Activated T-helper 1 cell treated with Interleukin-2 at 50 U/mL for 16 hours (primary cell): ENCODE data around the gene RETREG3.
A peak's percentile ranks its signal among the peaks of the same experiment; 100 is the strongest.
"Not testable (repeated sequence)": the region's sequence is repeated elsewhere in the genome, so short reads cannot be mapped to it uniquely, and the experiment has no call there.

Source experiments
- DNase-seq: peaks from one replicate; pipeline ENCODE4 v3.0.0-alpha.2; 2020; ENCODE audit warnings: low read depth

Gene RETREG3

GRCh38 chr17:42609182-42609813 is at the start of gene RETREG3, which contains the start of gene TUBG1:
RETREG3 (minus strand) TSS chr17:42609374; CDS start chr17:42609324, 50 bp downstream.
TUBG1 (plus strand) TSS chr17:42609683; CDS start chr17:42609738, 55 bp downstream.
- DNase-seq: peak; percentile 100

GRCh38 chr17:42657824-42658588 is 48.8 kb upstream of the RETREG3 start:
- no peak for DNase-seq

GRCh38 chr17:42655528-42655927 is 46.4 kb upstream of the RETREG3 start:
- DNase-seq: no peak

GRCh38 chr17:42653179-42654124 is 44.3 kb upstream of the RETREG3 start:
- DNase-seq: no peak

- DNase-seq: no peak
Measured at GRCh38 chr17:42651392-42651791, 42.2 kb upstream of the RETREG3 start.

GRCh38 chr17:42647778-42648177 is 38.6 kb upstream of the RETREG3 start:
- DNase-seq: no peak

GRCh38 chr17:42642336-42642735 is 33.2 kb upstream of the RETREG3 start:
- DNase-seq: no peak

GRCh38 chr17:42640121-42640520 is 30.9 kb upstream of the RETREG3 start:
- no peak for DNase-seq

GRCh38 chr17:42639525-42640113 is 30.4 kb upstream of the RETREG3 start:
- no peak for DNase-seq

- DNase-seq: no peak
Measured at GRCh38 chr17:42632949-42633444, 23.8 kb upstream of the RETREG3 start.

- no peak for DNase-seq
Measured at GRCh38 chr17:42629411-42630009, 20.3 kb upstream of the RETREG3 start.

GRCh38 chr17:42627032-42627764 is 18.0 kb upstream of the RETREG3 start:
- not testable (repeated sequence) for DNase-seq

- DNase-seq: no peak
Measured at GRCh38 chr17:42623732-42624596, 14.8 kb upstream of the RETREG3 start.

GRCh38 chr17:42623271-42623670 is 14.1 kb upstream of the RETREG3 start:
- no peak for DNase-seq

- DNase-seq: not testable (repeated sequence)
Measured at GRCh38 chr17:42621987-42622386, 12.8 kb upstream of the RETREG3 start.

GRCh38 chr17:42618442-42619150 is 9.4 kb upstream of the RETREG3 start:
- DNase-seq: no peak

- no peak for DNase-seq
Measured at GRCh38 chr17:42617956-42618431, 8.8 kb upstream of the RETREG3 start.

- no peak for DNase-seq
Measured at GRCh38 chr17:42613699-42614295, 4.6 kb upstream of the RETREG3 start.
